Measurements from ENCODE around the gene SORCS2. TPM values are rescaled to one million over a fixed set of nuclear protein-coding genes. Genes with fewer than 3 reads are reported as not detected.
"Not testable (repeated sequence)": the region's sequence is repeated elsewhere in the genome, so short reads cannot be mapped to it uniquely, and the experiment has no call there.

Gene SORCS2
- total RNA-seq, 6 donors from 2014 or later: 2.2 to 28.3 (median 7.2) TPM

DNA sequence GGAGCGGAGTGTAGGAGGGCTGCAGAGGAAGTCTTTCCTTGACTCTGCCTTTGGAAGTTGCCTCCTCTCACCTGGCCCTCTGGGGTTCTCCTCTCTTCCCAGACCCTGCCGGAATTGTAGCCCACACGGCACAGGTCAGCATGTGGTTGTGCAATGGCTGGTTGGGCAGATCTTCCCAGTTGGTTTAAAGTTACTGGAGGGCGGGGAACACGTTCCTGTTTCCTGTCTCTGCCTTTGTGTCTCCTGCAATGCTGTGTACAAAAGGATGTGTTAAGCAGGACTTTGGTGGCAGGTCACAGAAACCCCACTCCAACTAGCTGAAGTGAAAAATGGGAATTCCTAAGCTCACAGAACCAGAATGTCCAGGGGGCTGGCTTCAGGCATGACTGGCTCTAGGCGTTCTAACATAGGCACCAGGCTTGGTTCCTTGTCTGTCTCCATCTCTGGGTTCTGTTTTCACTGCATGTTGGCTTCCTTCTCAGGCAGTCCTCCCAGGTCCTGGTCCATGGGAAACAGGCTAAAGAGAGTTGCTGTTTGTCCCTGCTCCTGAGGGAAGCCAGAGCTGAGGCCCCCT, 19.9 kb downstream of the SORCS2 start:
- peaks cover 0 to 5% (median 0%) of the 10 kb centered on the region in 4 donors for H3K9me3 ChIP-seq
- TF ChIP-seq, protein P1, sequence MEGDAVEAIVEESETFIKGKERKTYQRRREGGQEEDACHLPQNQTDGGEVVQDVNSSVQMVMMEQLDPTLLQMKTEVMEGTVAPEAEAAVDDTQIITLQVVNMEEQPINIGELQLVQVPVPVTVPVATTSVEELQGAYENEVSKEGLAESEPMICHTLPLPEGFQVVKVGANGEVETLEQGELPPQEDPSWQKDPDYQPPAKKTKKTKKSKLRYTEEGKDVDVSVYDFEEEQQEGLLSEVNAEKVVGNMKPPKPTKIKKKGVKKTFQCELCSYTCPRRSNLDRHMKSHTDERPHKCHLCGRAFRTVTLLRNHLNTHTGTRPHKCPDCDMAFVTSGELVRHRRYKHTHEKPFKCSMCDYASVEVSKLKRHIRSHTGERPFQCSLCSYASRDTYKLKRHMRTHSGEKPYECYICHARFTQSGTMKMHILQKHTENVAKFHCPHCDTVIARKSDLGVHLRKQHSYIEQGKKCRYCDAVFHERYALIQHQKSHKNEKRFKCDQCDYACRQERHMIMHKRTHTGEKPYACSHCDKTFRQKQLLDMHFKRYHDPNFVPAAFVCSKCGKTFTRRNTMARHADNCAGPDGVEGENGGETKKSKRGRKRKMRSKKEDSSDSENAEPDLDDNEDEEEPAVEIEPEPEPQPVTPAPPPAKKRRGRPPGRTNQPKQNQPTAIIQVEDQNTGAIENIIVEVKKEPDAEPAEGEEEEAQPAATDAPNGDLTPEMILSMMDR (IDR thresholded peaks at IDR 0.05): no peak
- no peak for TF ChIP-seq EP300 (IDR thresholded peaks at IDR 0.05)
- TF ChIP-seq POLR2A (IDR thresholded peaks at IDR 0.05): no peak
- TF ChIP-seq POLR2AphosphoS5 (IDR thresholded peaks at IDR 0.05): no peak
- DNase-seq (no peak), ATAC-seq (ENCODE audit: low FRiP score in 2 of 2) (no peak)
- peaks cover 6 to 21% (median 16%) of the 10 kb centered on the region in 4 donors for H3K4me1 ChIP-seq
- H3K4me3 ChIP-seq: no peak overlapping the region
- no peaks in the 10 kb centered on the region for H3K36me3 ChIP-seq
- 51 to 63% methylated on average over 6 of the region's 6 CpGs for WGBS, 2 donors
- no peaks in the 10 kb centered on the region for H3K27me3 ChIP-seq
- H3K27ac ChIP-seq: no peak overlapping the region

DNA sequence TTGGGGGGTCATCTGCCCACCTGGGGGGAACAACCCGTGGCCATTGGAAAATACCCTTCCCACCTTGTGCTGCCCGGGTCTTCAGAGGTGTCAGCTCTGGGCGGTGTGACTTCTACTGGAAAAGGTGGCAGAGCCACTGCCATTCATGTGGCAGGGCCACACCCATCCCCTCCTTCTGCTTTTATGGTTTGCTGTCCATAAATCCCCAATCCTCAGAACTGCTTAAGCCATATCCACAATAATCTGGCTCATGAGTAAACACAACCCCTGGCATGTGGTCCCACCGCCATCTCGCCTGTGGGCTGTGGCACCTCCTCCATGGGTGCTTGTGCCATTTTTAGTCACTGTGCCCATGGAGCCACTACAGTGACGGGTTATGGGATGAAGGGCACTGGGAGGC, 20.6 kb downstream of the SORCS2 start:
- DNase-seq: no peak
- peaks cover 0 to 18% (median 13%) of the 10 kb centered on the region in 4 donors for H3K4me1 ChIP-seq
- TF ChIP-seq EP300 (IDR thresholded peaks at IDR 0.05): no peak
- no peak for TF ChIP-seq POLR2A (IDR thresholded peaks at IDR 0.05)
- no peak for TF ChIP-seq POLR2AphosphoS5 (IDR thresholded peaks at IDR 0.05)
- TF ChIP-seq, protein P1 (IDR thresholded peaks at IDR 0.05): no peak
- no peak for ATAC-seq (ENCODE audit: low FRiP score in 2 of 2)
- peaks cover 0 to 5% (median 0%) of the 10 kb centered on the region in 4 donors for H3K9me3 ChIP-seq
- no peaks in the 10 kb centered on the region for H3K36me3 ChIP-seq
- WGBS, 2 donors: 79 to 82% methylated on average over 5 to 6 of the region's 6 CpGs
- no peaks in the 10 kb centered on the region for H3K27me3 ChIP-seq
- H3K4me3 ChIP-seq: no peak overlapping the region
- no peak overlapping the region for H3K27ac ChIP-seq

DNA sequence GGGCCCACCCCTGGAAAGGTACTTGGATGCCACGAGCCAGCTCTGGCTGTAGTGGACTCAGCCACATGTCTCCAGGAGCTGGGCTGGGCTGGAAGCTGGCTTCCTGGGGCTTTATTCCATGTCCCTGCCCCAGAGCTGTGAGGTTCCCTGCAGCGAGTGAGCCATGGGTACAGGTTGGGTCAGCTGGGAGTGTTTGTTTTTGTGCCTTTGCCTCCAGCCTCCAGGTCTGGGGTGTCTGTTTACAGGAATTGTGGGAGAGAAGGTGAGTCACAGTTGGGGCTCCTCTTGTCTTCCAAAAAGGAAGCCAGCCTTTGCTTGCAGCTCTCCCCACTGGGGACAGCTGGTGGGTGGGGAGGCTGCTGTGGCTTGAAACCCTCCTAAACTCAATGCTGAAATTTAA, 21.5 kb downstream of the SORCS2 start:
- DNase-seq: no peak
- ATAC-seq (ENCODE audit: low FRiP score in 2 of 2): no peak
- Histone ChIP-seq H3K27me3 (no peaks in the 10 kb centered on the region), H3K4me3 (no peak overlapping the region), H3K27ac (no peak overlapping the region), H3K36me3 (no peaks in the 10 kb centered on the region), H3K9me3 (peaks cover 0 to 5% (median 0%) of the 10 kb centered on the region in 4 donors), H3K4me1 (peaks cover 0 to 24% (median 14%) of the 10 kb centered on the region in 4 donors)
- TF ChIP-seq POLR2AphosphoS5 (IDR thresholded peaks at IDR 0.05): no peak
- TF ChIP-seq POLR2A (IDR thresholded peaks at IDR 0.05): no peak
- TF ChIP-seq EP300 (IDR thresholded peaks at IDR 0.05): no peak
- TF ChIP-seq, protein P1 (IDR thresholded peaks at IDR 0.05): no peak
- WGBS, 2 donors: 71% methylated on average over 2 of the region's 2 CpGs; no CpG with 5 or more reads in 1 of the 2 donors

DNA sequence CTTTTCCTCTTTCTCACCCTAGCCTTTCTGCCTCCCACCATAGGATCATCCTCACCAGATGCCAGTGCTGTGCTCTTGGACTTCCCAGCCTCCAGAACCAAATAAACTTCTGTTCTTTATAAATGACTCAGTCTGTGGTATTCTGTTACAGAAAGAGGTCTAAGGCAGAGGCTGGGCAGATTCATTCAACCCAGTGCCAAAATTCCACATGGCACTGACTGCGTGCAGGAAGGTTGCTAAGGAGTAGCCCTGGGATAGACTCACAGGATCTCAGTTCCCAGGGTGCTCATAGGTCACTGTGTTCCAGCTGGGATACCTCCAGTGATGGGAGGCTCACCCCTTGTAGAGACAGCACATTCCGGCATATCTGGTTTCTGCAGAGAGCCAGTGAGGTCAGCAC, 22.0 kb downstream of the SORCS2 start:
- DNase-seq (no peak), ATAC-seq (ENCODE audit: low FRiP score in 2 of 2) (no peak)
- peaks cover 0 to 5% (median 0%) of the 10 kb centered on the region in 4 donors for H3K9me3 ChIP-seq
- no peak overlapping the region for H3K4me3 ChIP-seq
- no peaks in the 10 kb centered on the region for H3K27me3 ChIP-seq
- H3K36me3 ChIP-seq: no peaks in the 10 kb centered on the region
- whole genome bisulfite sequencing, 2 donors: 94 to 100% methylated on average over 2 of the region's 2 CpGs
- TF ChIP-seq EP300 (IDR thresholded peaks at IDR 0.05): no peak
- no peak for TF ChIP-seq POLR2AphosphoS5 (IDR thresholded peaks at IDR 0.05)
- no peak for TF ChIP-seq POLR2A (IDR thresholded peaks at IDR 0.05)
- TF ChIP-seq, protein P1 (IDR thresholded peaks at IDR 0.05): no peak
- peaks cover 0 to 25% (median 14%) of the 10 kb centered on the region in 4 donors for H3K4me1 ChIP-seq
- H3K27ac ChIP-seq: no peak overlapping the region

DNA sequence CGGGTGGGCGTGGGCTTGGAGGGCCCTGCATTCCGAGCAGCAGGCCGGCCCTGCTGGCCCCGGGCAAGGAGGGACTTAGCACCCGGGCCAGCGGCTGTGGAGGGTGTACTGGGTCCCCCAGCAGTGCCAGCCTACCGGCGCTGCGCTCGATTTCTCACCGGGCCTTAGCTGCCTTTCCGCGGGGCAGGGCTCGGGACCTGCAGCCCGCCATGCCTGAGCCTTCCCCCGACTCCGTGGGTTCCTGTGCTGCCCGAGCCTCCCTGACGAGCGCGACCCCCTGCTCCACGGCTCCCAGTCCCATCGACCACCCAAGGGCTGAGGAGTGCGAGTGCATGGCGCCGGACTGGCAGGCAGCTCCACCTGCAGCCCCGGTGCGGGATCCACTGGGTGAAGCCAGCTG, 22.8 kb downstream of the SORCS2 start:
- H3K36me3 ChIP-seq; H3K4me3 ChIP-seq; H3K27me3 ChIP-seq; H3K27ac ChIP-seq; ATAC-seq (ENCODE audit: low FRiP score in 2 of 2); H3K9me3 ChIP-seq: not testable (repeated sequence)
- 98% methylated on average over 17 of the region's 29 CpGs; no CpG with 5 or more reads in 1 of the 2 donors for WGBS, 2 donors
- H3K4me1 ChIP-seq: peaks cover 0 to 25% (median 14%) of the 10 kb centered on the region in 4 donors
- DNase-seq: peak in 1 of 2 donors; percentile 61
